Hepatocyte (in vitro differentiated cells): Measurements from ENCODE around the gene C6orf141.

Experiments used
- CTCF ChIP-seq: fragments of 200-600 bp; sonication (generic); IDR thresholded peaks from 2 replicates; pipeline ENCODE4 v1.5.1; 2016; ENCODE audit warnings: antibody characterized with exemption, mild to moderate bottlenecking; ENCODE audit not compliant: poor library complexity
- EZH2 ChIP-seq: fragments of 200-600 bp; sonication (generic); IDR thresholded peaks from 2 replicates; pipeline ENCODE4 v1.6.1; 2016; ENCODE audit warnings: antibody characterized with exemption, mild to moderate bottlenecking, borderline replicate concordance
- EZH2phosphoT487 ChIP-seq: fragments of 200-600 bp; sonication (generic); IDR thresholded peaks from one replicate; pipeline ENCODE4 v1.6.1; 2018; ENCODE audit warnings: antibody characterized with exemption, mild to moderate bottlenecking, low read depth, moderate library complexity; ENCODE audit not compliant: unreplicated experiment, severe bottlenecking

GRCh38 chr6:49513153-49513989 is 37.1 kb upstream of the C6orf141 start:
- no peak for TF ChIP-seq CTCF
- TF ChIP-seq EZH2 = no peak
- TF ChIP-seq EZH2phosphoT487 = no peak
